ENCODE results near the gene NELFB.

NELFB gene

DNA sequence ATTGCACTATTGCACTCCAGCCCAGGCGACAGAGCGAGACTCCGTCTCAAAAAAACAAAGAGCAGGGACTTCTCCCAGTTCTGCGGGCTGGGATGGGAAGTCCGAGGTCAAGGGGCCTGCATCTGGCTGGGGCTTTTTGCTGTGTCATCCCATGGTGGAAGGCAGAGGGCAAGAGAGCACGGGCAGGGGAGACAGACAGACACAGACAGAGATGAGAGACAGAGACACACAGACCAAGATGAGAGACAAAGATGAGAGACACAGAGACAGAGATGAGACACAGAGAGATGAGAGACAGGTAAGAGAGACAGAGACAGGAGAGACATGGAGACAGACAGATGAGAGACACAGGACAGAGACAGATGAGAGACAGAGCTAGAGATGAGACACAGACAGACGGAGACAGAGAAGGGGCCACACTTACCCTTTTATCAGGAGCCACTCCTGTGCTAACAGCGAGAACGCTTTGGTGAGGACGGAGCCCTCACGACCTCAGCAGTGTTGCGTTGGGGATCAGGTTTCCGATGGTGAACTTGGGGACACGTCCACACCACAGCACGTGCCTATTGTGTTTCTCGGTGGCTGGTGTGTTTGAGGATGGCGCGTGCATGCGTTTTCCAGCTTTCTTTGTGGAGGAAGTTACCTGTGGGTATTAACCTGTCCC lies 13.5 kb downstream of the NELFB start:
- DNase-seq (ENCODE audit: low read depth, low spot score): no peak

DNA sequence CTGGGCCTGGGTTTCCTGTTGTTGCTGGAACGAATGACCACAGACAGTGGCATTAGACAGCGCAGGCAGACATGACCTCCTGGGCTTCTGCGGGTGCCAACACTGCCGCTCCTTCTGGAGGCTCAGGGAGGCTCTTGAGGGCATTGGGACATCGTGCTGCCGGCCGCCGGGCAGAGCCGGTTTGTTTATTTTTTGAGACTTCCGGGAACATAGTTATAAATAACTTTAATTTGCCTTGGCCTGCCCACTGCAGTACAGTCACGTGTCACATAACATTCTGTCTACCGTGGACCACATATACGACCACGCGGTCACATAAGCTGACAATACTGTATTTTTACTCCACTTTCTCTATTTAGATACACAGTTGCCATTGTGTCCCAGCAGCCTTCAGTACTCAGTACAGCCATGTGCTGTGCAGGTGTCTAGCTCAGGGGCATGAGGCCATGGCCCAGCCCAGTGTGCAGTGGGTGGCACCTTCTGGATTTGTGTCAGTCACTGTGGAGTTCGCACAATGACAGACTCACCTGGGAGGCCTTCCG lies 14.2 kb downstream of the NELFB start:
- no peak for DNase-seq (ENCODE audit: low read depth, low spot score)

DNA sequence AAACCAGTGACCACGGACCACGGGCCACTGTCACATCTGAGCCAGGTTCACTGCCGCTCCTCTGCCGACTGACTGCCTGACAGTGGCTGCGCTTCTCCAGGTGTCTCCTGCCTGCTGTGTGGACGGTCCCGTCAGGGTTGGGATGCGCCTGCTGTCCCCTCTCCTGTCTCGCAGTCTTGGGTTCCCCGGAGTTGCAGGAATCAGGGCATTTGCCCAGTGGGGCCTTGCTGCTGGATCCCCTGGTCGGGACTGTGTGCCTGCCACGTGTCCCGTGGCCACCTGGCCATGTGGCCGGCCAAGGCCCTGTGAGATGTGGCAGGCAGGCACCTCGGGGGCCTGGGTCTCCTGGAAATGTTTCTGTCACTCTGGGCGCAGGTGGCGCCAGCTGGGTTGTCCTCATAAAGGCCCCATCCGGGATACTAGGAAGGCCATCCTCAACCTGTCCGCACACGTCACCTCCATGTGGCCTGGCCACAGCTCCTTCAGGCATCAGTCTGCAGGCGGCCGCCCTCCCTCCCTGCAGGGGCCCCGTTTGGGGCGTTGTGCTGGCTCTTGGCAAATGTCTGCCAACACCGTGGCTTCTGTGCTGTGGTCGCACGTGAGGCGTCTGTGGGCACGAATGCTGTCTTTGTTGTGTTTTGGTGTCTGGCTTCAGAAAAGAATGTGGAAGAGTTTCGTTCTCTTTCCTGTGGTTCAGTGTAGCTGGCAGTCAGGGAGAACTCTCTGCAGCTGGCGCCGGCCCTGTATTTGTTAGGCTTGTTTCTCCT lies 16.0 kb downstream of the NELFB start:
- no peak for DNase-seq (ENCODE audit: low read depth, low spot score)

DNA sequence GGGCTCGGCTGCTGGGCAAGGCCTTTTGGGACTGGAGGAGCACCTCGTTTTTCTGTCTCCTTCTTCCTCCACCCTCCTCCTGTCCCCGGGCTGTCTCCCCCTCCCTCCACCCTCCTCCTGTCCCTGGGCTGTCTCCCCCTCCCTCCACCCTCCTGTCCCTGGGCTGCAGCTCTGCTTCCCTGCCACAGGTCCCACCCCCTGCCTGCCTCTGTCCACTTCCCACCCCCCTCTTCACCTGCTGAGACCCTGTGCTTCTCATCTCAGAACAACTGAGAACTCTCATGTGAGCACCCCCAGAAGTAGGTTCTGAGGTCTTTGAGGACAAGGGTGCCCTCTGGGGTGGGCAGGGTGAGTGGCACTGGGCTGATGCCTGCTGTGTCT lies 16.6 kb downstream of the NELFB start:
- no peak for DNase-seq (ENCODE audit: low read depth, low spot score)

DNA sequence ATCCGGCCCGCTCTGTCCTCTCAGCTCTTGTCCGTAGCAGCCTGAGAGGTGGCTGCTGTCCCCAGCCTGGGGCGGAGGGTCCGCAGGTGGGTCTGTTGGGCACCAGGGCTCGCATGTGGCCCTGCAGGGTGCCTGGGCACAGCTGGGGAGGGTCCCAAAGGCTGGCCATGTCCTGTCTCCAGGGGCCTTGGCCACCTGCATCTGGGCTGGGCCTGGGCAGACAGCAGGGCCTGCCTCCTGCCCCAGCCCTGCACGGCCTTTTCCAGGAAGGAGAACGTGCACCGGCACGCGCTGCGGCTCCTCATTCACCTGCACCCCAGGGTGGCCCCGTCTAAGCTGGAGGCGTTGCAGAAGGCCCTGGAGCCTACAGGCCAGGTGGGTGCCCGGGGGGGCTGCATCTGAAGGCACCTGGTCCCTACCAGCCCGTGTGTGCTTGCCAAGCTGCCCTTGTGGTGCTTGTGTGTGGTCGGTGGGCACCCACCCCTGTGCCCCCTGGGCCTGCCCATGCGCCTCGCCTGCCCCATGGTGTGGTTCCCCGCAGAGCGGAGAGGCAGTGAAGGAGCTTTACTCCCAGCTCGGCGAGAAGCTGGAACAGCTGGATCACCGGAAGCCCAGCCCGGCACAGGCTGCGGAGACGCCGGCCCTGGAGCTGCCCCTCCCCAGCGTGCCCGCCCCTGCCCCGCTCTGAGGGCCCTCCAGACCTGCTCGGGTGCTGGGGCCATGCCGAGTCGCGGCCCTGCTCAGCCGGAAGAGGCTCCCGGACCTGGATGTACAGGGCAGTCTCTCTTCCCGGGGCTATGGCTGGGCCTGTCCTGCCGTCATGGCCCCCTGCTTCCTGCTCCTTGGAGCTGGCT lies 17.3 kb downstream of the NELFB start:
- no peak for DNase-seq (ENCODE audit: low read depth, low spot score)

DNA sequence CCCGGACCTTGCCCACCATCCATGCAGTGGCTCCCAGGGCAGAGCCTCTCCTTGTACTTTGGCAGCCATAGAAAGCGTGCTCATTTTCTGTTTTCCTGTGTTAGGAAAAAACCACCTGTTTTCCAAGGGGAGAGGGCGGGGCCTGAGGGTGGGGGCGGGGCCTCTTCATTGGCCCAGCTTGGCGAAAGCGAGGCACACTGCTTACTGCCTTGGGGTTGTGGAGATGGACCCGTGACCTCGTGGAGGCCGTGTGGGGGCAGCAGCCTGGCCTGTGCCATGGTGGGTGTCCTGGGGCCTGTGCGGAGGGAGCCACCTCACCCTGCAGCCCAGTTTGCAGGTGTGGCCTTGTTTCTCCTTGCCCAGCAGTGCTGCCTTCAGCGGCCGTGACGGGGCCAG lies 18.0 kb downstream of the NELFB start:
- DNase-seq (ENCODE audit: low read depth, low spot score): no peak

DNA sequence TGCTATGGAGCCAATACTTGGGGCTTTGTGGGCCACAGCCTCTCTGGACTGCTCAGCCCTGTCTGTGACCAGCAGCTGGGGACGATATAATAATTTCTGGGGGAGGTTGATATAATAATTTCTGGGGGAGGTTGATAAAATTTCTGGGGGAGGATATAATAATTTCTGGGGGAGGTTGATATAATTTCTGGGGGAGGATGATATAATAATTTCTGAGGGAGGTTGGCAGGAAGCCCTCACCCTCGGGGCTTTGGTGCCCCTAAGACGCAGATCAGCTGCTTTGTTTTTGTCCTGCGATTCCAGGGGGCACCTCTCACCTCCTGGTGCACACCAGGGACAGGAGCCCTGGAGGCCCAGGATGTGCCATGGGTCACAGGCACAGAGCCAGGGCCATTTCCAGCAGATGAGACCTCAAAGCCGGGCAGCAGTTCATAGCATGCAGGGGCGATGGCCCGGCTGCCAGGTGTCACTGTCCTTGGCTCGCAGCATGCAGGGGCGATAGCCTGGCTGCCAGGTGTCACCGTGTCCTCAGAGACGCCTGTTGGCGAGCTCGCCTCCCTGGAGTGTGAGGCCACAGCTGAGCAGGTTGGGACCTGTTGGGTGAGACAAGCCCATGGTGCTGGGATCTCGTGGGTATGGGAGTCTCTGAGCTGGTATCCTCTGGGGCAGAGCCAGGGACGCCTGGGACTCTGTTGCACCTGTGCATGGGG lies 18.6 kb downstream of the NELFB start:
- no peak for DNase-seq (ENCODE audit: low read depth, low spot score)

DNA sequence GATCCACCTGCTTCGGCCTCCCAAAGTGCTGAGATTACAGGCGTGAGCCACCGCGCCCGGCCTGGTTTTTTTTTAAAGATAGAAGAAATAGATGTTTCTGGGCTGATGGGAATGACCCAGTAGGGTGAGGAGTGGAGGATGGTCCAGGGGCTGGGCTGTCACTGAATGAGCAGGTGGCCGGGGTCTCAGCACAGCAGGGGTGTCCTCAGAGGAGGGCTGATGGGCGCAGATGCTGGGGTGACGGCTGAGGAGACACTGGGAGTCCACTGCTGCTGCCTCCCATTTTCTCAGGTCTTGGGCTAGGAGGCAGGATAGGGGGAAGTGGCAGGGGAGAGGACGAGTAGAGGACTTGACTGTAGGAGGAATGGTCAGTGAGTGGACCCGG lies 20.1 kb downstream of the NELFB start:
- no peak for DNase-seq (ENCODE audit: low read depth, low spot score)

DNA sequence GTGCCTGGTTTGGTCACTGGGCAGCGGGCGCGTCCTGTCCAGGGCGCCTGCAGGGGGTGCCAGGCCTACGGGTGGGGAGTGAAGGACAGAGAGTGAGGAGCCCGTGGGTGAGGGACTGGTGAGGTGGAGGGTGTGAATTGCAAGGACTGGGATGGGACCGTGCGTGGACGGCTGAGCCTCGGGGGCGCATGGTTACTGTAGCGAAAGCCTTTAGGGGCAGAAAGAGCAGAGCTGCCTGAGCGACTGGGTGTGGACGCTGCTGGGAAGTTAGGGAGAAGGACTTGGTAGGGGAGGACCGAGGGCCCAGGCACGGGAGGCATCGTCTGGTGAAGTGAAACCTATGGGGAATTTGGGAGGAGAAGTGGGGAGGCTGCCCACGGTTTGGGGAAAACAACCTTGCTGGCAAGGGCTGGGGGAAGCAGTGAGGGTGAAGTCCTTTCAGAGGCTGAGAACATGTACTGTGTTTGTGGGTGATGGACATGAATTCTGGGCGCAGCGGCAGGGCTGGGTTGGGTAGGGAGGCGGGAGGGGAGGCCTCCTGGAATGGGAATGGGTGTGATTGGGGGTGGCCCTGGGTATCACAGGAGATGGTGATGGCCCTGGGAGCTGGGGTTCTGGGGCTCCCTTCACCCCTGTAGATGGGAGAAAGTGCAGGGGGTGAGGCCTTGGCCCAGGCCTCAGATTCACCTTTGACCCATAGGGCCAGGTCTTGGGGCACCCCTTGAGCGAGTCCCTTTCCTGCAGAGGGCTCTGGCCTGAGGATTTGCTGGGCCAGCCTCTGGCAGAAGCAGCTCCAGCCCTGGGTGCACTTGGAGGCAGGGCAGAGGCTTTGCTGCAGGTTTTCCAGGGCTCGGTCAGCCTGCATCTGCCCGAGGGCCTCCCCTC lies 20.7 kb downstream of the NELFB start:
- DNase-seq (ENCODE audit: low read depth, low spot score): no peak

DNA sequence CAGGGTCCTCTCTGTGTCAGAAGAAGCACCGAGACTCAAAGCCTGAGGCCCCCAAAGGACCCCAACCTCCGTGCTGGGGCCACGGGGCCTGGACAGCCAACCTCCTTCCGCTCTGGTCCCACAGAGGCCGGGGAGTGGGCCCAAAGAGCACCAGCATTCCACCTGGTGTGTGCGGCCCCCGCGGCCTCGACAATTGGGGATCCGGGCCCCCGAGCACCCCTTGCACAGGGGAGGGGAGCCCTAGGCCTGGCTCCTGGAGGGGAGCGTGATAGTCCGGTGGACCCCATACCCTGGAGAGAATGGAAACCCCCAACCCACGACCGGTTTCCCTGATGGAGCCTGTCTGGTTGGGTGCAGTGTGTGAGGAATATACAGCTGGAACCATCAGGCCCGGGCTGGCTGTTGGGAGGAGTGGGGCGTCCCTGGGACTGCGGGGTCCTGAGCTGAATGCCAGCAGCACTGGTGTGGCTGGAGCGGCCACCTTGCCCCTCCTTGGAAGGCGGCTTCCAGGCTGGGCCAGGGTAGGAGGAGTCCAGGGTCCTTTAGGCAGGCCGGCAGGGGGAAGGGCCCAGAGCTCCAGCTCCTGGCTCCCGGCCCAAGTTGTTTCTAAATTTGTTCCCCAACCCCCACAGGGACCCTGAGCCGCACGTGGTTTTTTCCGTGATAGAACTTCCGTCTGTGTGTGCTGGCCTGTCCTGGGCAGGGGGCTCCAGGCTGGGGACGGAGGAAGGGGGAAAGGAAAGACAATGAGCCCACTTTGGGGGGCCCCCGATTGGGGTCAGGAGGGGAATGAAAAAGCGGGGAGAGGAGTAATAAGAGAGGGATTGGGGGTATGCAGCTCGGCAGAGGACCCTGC lies 21.6 kb downstream of the NELFB start:
- no peak for DNase-seq (ENCODE audit: low read depth, low spot score)

DNA sequence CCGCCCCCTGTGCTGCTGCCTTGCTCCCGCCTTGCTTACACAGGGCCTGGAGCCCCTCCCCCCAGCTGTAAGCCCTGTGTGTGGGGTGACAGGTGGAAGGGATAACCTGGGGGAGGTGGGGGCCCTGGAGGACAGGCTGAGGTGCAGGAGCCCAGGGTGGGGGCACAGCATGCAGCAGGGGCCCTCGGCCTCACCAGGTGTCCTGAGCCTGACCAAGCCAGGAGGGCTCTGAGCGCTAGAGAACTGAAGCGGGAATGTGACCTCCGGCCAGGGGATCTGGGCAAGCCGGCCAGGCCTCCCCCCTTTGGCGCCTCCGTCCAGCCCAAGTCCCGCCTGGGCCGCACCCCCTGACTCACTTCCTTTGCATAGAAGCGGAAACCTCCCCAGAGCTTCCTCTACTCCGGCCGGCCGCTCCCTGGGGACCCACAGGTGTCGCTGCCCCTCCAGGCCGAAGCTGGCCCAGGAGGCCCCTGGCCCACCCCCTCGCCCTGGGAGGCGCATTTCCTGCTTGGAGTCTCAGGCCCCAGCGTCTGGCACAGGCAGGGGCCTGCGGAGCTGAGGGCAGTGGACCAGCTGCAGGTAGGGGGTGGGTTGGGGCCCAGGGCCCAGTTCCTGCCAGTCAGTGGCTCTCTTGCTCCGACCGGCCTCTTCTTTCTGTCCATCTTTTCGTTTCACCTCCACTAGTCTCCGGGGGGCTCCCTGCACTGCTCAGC lies 22.4 kb downstream of the NELFB start, which contains the start of gene TOR4A:
TSS of gene TOR4A (plus strand) at position 398 of the 713 bp plus-strand sequence. CDS start 964 bp downstream, outside the sequence.
- no peak for DNase-seq (ENCODE audit: low read depth, low spot score)

DNA sequence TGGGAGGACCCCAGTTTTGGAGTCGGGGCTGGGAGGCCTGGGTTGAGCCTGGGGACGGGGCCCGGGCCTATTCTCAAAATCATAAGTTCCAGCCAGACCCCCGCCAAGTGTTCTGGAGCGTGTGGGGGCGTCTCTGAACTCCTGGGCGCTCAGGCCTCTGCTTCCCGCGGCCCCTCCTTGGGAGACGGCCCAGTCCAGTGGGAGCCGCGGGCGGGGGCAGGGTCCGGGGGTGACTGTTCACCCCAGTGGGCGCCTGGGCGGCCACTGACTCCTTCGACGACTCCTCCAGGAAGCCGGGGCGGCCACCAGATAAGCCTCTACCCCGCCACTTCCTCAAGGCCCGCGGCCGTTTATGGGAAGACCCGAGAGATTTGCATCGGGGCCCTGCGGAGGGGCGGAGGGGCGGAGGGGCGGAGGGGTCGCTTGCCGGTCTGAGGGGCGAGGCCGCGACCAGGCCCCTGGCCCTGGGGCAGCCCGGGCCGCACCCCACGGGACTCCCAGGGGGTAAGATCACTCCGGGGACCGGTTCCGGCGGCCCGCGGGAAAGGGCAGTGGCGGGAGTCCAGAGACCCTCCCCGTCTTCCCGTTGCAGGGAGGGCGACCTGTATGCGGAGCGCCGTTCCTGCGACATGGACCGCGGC lies 23.1 kb downstream of the NELFB start:
- DNase-seq (ENCODE audit: low read depth, low spot score): no peak

DNA sequence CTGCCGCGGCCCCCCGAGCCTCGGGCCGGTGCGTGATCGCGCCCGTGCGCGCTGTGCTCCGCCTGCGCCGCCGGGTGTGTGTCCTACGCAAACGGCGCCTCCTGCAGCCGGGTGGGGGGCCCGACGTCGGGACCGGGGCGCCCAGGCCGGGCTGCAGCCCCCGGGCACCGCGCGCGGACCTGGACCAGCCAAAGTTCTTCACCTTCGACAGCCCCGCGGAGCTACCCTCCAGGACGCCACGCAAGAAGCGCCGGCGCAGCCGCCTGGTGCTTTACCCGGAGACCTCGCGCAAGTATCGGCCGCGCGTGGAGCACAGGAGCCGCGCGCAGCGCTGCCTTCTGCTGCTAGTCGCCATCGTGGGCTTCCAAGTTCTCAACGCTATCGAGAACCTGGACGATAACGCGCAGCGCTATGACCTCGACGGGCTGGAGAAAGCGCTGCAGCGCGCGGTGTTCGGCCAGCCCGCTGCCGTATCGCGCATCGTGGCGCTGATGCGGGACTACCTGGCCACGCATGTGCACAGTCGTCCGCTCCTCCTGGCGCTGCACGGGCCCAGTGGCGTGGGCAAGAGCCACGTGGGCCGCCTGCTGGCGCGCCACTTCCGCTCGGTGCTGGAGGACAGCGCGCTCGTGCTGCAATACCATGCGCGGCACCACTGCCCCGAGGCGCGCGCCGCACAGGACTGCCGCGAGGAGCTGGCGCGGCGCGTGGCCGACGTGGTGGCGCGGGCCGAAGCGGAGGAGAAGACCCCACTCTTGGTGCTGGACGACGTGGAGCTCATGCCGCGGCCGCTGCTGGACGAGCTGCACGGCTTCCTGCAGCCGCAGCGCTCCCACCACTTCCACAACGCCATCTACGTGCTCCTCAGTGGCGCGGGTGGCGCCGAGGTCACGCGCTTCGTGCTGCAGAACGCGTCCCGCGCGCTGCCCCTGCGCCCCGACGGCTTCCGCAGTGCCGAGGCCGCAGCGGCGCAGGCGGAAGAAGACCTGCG lies 23.9 kb downstream of the NELFB start:
- DNase-seq (ENCODE audit: low read depth, low spot score): no peak

DNA sequence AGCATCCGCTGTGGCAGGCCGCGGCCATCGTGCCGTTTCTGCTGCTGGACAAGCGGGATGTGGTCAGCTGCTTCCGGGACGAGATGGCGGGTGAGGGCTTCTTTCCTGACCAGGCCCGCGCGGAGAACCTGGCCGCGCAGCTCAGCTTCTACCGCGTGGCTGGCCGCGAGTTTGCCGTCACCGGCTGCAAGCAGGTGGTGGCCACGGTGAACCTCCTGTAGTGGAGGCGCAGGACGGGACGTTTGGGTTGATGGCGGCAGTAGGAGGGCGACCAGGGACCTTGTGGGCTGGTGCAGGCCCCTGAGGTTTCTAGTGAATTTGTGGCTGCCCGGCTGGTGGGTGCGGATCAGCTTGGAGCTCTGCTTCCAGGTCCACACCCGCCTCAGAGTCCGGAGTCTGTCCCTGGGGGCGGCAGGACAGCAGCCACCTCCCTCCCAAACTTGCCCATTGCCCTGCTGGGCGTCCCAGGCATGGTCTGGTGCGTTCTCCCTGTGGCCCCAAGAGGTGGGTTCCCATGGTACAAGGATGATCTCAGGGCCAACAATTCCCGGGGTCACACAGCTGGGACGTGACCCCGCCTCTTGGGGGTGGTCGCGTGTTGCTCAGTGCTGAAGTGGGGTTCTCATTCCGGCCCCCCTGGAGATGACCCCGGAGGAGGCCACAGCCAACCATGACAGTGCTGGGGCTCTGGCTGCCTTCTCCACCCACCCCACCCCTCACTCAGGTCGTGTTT lies 24.8 kb downstream of the NELFB start:
- no peak for DNase-seq (ENCODE audit: low read depth, low spot score)

DNA sequence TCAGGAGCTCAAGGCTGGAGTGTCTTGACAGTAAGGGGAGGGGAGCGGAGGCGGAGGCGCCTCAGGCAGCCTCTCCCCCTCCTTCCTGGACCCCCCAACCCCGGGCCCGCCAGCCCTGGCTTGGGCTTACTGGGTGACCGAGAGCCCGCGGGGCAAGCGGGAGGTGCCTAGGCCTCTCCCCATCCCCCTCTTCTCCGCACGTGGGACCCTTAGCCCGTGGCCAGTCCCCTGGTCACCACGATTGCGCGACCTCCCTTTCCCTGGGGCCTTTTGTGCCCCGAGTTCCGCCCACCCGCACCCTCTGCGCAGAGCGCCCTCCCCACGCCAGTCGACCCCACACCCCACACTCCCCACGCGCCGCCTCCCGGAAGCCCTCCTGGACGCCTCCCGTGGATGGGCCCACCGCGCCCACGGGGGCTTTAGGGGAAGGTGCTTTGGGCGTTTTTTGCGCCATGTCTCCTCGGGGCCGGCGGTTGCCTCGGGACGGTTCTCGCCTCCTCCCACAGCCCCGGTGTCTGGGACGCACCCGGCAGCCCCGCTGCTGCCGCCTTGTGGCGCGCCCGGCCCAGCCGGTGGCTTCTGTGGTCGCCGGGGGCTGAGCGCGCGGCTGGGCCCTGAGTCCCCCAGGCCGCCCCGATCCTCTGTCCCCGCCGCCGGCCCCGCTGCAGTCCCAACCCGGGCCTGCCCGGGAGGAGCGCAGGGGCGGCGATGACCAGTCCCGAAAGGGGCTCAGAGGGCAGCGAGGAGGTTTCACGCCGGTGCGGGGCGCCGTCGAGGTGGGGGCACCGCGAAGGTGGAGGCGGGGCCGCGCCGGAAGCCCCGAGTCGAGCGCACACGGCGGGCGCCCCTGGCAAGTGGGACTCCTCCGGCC lies 25.6 kb downstream of the NELFB start:
- no peak for DNase-seq (ENCODE audit: low read depth, low spot score)

Data from activated naive CD8-positive, alpha-beta T cell treated with anti-CD3 and anti-CD28 coated beads, Interleukin-2, amount 50 U/mL, for 16 hours (primary cell).